ENCODE measurements around the gene GABBR1.
"Not testable (repeated sequence)": the region's sequence is repeated elsewhere in the genome, so short reads cannot be mapped to it uniquely, and the experiment has no call there.

GABBR1 gene

DNA sequence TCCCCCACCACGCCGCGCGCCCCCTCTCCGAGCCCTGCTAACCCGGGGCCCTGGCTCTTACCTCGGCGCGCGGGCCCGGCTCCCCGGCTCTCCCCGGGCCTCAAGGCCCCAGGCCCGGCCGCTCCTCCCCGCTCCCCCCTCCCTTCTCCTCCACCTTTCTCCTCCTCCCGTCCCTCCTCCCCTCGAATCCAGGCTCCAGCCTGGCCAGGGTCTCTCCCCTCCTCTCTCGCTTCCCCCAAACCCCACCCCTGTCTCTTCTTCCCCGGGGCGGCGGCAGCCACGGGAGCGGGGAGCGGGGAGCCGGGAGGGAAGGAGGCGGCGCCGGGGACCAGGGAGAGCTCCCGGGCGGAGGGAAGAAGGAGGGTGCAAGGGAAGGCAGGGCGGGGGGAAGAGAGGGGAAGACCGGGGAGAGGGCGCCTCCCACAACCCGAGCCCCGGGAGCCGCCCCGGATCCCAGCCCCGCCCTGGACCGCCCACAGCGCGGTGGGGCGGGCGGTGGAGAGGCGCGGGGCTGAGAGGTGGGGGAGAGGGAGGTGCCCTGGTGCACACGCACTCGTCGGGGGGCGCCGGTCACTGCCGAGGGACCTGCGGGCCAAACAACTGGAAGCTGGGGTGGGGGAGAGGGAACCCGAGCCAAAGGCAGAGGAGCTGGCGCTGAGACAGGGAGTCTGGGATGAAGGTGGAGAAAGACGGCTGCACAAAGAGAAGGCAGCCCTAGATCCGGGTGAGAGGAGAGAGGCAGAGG, at the start of gene GABBR1:
Gene GABBR1 (minus strand): TSS at position 395 of the 745 bp plus-strand sequence. CDS start 798 bp downstream, outside the sequence.
- DNase-seq = peak; percentile 93

DNA sequence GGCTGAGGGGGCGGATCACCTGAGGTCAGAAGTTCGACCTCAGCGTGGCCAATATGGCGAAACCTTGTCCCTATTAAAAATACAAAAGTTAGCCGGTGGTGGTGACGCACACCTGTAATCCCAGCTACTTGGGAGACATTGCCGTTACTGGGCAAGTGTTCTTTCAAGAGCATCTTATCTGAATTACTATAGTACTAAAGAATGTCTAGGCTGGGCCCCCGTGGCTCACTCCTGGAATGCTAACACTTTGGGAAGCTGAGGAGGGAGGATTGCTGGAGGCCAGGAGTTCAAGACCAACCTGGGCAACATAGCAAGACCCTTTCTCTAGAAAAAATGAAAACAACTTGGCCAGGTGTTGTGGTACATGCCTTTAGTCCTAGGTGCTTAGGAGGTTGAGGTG, 48.8 kb upstream of the GABBR1 start:
- no peak for DNase-seq

DNA sequence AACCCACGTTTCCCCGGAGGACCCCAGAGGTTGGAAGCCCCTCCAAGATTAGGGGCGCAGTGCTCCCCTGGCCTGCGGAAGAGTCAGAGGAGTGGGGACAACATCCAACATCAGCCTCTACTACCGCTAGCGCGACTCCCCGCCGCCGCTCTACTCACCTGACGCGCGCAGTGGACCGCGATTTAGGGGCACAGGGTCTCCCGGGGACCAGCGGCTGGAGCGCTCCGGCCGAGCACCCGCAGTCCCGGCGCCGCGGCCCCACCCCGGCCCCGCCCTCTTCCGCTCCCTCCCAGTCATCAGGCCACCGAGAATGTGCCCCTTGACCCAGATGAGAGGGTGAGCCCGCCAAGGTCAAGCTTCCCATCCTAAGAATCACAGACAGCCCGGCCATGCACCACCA, 47.9 kb upstream of the GABBR1 start, which contains the start of gene ZFP57:
Gene ZFP57 (minus strand): TSS at position 249 of the 400 bp plus-strand sequence. CDS start 4,149 bp downstream, outside the sequence.
- no peak for DNase-seq

DNA sequence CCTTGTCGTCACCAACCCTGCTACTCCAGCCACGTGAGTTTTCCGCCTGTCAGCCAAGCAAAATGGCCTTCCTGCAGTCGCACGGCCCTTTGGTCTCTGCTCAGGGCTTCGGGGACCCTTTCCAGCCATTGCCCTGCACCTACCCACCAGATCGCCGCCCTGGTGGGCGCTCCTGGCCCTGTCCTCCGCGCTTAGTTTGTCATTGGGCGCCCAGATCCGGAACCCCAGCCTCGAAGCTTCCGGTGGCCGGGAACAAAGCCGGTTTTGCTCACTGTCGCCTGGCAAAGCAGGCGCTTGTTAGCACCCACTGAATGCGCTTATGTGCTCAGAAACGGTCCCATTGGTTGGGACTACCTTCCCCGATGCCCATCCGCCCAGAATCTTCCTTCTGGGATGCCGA, 47.4 kb upstream of the GABBR1 start:
- no peak for DNase-seq

DNA sequence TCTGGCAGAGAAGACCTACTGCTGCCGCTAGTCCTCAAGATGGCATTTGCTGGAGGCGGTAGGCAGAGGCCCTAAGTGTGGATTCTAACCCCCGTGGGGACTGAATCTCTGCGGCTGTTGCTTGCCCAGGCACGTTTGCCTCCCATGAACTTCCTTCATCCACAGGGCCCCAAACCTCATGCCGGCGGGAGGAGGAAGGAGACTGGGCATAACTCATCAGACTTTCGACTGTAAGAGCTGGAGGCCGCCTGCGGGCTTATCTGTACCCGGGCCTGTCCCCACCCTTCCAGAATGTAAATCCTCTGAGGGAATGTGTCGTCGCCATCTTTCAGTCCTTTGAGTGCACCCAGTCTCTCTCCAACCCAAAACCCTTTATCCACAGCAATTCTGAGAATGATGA, 47.0 kb upstream of the GABBR1 start:
- DNase-seq = no peak

DNA sequence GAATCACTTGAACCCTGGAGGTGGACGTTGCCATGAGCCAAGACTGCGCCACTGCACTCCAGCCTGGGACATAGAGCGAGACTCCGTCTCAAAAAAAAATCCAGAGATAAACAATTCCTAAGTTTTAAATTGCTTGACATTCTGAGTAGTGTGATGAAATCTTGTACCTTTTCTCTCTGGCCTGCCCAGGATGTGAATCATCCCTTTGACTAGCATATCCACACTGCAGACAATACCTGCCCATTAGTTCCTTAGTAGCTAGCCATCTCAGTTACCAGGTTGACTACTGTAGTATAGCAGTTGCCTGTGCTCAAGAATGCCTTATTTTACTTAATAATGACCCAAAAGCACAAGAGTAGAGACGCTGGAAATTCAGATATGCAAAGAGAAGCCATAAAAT, 45.1 kb upstream of the GABBR1 start:
- no peak for DNase-seq

DNA sequence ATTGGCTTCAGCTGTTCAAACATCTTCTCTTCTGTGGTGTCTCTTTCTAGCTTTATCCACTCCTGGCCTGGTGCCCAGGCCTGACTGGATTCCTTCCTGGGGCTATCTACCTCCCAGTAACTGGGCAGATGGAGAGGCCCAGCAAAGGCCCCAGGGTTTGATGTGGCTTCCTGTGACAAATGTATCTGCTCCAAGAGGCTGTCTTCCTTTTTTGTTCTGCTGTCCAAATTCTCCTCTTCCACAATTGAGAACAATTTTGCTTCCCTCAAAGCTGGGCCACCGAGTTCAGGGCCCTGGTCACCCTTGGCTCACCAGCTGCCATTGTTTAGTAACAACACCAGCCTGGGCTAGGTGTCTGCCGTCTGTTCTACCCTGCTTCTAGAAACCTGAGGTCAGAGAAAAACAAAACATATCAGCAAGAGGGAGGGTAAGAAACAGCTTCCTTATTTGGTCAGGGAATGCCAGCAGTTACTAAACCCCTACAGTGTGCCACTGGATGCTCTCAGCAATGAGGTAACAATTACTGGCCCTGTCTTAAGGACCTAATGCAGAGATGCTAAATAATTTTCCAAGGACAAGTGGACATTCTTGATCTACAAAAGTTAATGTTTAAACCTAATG, 44.1 kb upstream of the GABBR1 start:
- peak; percentile 80 for DNase-seq

DNA sequence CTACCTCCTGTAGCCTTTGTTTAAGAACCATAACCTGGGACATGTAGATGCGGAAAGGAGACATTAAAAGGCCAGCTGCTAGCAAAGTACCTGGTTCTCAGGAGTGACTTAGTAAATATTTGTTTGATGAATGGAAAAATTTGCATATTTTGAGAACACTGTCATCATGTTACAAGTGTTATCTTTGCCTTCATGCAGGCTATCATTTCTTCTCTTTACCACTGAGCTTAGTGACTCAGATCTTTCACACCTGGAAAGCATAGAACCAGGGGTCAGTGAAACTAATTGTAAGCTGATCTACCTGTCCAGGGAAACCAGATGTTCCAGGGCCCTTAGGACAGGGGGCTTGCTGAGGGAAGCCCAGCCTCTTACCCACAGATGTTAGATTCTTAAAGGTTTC, 42.6 kb upstream of the GABBR1 start:
- peak; percentile 35 for DNase-seq

DNA sequence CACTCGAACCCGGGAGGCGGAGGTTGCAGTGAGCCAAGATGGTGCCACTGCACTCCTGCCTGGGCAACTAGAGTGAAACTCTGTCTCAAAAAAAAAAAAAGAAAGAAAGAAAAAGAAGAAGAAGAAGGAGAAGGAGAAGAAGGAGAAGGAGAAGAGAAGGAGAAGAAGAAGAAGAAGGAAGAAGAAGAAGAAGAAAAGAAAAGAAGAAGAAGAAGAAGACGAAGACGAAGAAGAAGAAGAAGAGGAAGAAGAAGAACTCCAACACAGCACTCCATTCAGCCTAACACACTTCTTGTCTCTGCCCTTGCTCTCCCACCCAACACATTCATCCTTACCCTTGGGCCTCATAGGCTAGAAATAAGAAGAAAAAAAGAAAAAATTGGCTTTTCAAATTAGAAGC, 41.0 kb upstream of the GABBR1 start:
- DNase-seq = no peak

DNA sequence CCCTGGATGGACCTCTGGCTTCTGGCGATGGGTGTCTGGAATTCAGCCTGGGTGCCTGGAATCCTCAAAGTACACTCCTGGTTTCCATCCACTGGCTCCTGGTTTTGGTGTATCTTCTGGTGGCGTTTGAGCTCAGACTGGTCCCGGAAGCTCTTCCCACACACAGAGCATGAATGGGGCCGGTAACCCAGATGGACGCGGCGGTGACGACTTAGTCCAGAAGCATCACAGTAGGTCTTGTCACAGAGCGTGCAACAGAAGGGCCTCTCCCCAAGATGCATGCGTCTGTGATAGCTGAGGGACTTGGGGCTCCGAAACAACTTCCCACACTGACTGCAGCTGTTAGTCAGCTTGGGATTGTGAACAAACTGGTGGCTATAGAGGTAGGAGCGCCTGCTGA, 40.2 kb upstream of the GABBR1 start:
- DNase-seq = no peak

DNA sequence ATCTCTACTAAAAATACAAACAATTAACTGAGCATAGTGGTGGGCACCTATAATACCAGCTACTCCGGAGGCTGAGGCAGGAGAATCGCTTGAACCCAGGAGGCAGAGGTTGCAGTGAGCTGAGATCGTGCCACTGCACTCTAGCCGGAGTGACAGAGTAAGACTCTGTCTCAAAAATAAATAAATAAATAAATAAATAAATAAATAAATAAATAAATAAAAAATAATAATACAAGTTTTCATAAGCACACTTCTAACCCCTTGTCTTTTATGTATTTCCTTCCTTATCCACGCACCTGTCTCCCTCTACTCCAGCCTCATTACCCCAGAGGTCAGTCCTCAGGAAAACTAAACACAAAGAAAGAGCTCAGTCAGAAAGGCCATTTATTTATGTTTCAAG, 39.1 kb upstream of the GABBR1 start:
- DNase-seq = not testable (repeated sequence)

DNA sequence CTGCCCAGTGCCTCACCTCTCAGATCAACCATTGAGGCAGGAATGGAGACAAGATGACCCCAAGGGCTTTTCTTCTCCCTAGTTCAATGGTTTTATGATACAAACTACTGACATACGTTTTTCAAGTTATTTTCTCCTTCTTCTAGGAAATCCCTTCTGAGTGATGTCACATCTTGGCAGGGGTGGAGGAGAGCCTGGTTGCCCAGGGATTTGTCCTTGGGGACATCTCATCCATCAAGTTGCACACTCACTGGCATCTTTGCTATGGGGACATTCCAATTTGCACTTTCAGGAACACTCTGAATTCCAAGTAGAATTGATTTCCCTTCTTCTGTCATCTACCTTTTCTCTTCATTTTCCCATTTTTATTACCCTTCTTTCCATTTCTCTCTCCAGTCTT, 38.0 kb upstream of the GABBR1 start:
- DNase-seq = no peak

DNA sequence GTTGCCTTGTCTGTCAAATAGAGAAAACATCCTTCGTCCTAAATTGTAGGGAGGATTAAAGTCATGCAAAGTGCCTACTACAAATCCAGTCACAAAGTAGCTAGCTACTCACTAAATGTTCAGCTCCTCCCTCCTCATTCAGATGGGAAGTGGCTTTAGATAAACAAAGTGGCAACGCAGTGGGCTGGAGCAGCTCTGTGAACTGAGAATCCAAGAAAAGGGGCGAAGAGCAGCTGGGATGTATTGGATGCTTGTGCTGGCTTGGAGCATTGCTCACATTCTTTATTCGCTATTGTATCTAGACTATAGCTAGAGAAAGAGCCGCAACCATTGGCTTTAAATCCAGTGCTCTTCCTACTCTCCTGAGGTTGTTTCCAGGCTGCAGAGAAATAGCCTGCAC, 34.2 kb upstream of the GABBR1 start:
- no peak for DNase-seq

DNA sequence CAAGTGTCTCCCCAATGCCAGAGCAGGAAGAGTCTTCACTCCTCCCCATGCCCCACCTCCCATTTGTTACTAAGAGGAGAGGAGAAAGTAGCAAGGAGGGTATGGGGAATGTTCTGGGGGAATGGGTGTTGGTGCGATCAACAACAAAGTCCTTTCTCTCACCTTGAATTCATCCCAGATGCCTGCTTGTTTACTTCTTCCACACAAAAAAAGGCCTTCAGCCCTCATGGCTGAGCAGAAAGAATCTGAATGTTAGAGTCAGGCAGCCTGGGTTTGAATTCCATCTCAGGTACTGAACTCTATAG, 33.8 kb upstream of the GABBR1 start:
- no peak for DNase-seq

DNA sequence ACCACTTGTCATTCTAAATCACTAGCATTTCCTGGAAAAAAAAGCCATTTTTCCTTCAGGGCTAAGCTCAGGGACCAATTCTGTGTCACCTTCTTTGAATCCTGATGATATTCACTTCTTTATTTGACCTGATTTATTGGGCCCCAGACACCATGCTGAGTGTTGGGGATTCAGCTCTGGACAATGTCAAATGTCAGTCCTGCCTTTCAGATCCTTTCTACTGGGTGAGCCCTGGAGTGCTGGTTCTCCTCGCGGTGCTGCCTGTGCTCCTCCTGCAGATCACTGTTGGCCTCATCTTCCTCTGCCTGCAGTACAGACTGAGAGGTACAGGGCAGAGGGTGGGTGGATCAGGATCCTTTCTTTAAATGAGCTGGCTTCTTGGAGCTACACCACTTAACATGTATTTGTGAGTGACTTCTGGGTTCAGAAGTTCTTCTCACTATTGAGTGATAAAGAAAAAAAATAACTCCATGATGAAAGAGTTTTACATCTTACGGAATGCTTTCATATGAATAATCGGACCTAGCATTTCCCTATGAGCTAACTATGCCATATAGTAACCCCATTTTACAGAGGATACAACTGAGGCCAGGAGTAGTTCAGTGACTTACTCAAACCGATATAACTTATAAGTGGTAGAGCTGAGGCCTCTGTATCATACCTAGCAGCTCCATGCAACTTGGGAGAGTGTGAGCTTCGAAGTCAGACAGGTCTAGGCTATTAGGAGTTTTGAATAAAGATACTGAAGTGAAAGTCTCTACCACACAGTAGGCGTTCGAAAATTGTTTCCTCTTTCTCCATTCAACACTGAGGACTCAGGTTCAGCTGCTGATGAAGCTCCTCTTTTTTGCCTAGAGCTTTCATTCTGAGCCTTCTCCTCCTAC, 33.2 kb upstream of the GABBR1 start:
- no peak for DNase-seq

DNA sequence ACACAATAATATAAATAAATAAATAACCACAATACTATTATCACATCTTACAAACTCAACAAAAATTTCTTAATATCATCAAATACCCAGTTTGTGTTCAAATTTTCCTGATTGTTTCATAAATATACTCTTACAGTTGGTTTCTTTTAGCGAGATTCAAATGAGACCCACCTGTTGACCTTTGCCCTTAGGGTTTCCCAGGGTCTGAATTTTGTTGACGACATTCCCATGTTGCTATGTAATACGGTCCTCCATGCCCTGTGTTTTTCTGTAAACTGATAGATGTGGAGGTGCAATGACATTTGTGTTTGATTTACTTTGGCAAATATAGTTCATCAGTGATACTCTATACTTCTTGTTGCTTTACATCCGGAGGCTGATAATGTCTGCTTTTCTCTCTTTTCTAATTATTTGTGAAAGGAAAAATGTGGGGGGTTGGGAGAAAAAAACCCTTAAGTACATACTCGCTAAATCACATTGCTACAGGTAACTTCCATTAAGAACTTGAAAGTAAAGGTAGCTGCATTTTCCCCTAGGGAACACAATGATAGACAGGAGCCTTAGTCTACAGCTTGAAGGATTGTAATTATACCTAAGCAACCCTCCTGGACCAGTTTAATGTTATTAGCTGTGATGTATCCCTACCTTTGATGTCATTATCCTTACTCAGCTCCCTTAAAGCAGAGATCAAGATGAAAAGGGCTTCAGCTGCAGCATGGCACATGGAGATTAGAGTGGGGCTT, 30.5 kb upstream of the GABBR1 start:
- DNase-seq = no peak

DNA sequence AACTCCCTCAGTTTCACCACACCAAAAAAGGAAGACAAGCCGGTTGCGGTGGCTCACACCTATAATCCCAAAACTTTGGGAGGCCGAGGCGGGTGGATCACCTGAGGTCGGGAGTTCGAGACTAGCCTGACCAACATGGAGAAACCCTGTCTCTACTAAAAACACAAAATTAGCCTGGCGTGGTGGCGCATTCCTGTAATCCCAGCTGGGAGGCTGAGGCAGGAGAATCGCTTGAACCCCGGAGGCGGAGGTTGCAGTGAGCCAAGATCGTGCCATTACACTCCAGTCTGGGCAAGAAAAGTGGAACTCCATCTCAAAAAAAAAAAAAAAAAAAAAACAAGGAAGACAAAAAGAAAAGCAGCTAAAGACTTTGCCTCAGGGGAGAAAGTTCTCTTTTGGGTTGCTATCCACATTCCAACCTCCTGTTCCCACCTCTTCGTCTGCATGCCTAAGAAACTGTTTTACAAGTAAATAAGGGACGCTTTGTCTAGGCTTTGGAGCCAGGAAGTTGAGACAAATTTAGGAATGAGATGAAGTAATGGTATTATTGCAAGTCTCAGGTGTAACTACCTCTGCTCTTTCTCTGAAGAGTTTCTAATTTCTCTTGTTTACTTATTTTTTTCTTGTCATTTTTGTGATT, 28.6 kb upstream of the GABBR1 start:
- not testable (repeated sequence) for DNase-seq

DNA sequence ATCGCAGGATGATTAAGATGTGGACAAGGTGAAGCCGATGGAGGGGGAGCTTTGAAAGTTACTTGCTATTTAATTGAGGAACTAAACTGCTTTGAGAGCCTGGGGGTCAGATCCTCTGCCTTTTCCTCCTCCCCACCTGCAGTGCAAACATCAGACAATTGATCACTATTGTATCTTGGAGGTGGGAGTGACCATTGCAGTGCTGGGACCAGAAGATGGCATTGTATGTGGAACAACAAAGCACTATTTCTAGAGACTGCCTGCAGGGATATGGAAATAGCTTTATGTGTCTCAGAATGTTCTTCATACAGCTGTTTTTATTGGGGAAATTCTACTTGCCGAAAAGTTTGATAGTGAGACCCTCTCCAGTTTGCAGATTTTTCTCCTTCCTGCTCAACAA, 28.1 kb upstream of the GABBR1 start:
- DNase-seq = no peak

DNA sequence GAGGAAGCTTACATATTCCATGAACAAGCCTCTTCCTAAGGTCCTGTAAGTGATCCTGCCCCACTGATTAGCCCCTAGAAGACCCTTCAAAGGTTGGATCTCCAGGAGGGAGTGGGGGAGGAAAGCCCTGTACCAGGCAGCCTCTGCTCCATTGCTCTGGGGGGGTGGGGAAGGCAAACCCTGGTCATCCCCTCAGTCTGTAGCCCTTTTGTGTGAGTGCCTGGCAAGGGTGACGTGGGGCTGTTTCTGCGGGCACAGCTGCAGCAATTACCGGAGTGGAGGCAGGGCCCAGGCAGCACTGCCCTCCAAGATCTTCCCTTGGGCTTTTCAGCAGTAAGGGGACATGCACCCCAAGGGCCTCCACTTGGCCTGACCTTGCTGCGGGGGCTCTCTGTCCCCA, 23.8 kb upstream of the GABBR1 start, which contains the start of gene MOG:
Gene MOG (plus strand): TSS at position 295 of the 400 bp plus-strand sequence. CDS start 118 bp downstream, outside the sequence.
- DNase-seq = no peak

DNA sequence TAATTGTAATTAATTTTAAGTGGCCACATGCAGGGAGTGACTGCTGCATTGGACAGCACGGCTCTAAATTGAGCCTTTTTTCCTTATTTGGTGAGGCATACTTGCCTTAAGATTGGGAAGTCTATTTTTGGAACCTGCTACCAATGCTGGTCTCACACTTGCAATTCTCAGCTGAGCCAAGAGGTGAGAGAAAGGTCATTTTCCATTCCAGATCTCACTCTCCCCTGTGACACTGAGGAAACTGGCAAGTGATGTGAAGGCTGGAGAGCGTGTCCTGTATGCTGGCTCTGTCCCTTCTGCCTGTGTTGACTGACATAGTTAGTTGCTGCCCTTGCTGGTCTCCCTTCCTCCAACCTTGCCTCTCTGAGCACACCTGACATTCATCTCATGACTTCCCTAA, 23.2 kb upstream of the GABBR1 start:
- DNase-seq = no peak

DNA sequence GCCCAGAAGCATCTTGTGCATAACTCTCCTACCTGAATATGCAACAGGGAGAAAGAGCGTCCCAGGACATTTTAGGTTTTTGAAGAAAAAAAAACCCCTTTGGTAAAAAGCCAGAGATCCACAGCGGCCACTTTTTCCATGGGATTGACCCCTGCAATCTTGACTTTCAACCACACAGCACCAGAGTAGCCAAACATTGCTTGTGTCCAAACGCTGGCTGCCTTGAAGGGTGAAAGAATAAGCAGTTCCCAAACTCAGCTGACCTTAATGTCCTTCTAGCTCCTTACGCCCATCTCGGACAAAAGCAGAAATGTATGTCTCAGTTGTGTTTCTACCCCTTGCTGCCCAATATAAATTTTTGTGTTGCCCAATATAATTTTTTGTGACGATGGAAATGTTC, 22.7 kb upstream of the GABBR1 start:
- no peak for DNase-seq

DNA sequence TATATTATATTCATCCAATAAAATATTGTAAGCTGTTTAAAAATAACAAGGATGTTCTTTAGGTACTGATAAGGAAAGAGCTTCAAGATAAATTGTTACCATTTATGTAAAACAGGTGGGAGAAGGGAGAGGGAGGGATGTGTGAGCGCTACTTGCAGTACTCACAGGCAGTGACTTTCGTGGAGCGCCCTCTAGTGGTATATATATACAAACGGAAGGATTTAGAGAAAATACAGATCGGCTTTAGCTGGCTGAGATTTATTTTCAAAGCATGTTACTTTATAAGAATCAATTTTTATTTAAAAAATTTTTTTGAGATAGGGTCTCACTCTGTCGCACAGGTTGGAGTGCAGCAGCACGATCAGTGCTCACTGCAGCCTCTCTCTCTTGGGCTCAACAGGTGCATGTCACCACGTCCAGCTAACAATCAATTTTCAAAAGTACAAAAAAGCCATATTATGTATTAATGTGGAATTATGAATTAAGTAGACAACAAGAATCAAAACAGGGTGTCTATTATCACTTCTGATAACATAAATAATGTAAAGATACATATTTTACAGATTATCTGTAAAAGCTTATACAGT, 20.6 kb upstream of the GABBR1 start:
- peak; percentile 80 for DNase-seq

Data from NCI-H345 (cell line).